Caki2 (cell line): ENCODE results near the gene SYNJ2. TPM values are rescaled to one million over a fixed set of nuclear protein-coding genes. Genes with fewer than 3 reads are reported as not detected.

Experiments used
- DNase-seq: peaks from one replicate; pipeline ENCODE4 v3.0.0-alpha.2; 2015; ENCODE audit warnings: low read depth
- in situ Hi-C: cut with HindIII; loops from 2 replicates; pipeline ENCODE4 v1.10.0; 2016; ENCODE audit warnings: low sequenced_read_pairs, low pct_unique_long_range_greater_than_20kb, mixed read lengths
- total RNA-seq: library from RNA; depleted of rRNA; stranded (reverse); fragments of >200 nt; shearing (Covaris generic); gene quantifications from 2 replicates; pipeline ENCODE4 v1.2.3, GENCODE V29; 2014; ENCODE audit warnings: low replicate concordance

Gene SYNJ2
- total RNA-seq, 1 experiment from 2014 or later: 21.3 TPM

GRCh38 chr6:157990321-157991066 lies 8.8 kb downstream of the SYNJ2 start:
- DNase-seq: no peak
- in situ Hi-C loops: no loop called here

- in situ Hi-C loops: no loop called here
- DNase-seq: no peak
Measured at GRCh38 chr6:157991067-157991432, 9.4 kb downstream of the SYNJ2 start.

GRCh38 chr6:157993076-157993475 lies 11.4 kb downstream of the SYNJ2 start:
- in situ Hi-C loops: no loop called here
- no peak for DNase-seq

DNA sequence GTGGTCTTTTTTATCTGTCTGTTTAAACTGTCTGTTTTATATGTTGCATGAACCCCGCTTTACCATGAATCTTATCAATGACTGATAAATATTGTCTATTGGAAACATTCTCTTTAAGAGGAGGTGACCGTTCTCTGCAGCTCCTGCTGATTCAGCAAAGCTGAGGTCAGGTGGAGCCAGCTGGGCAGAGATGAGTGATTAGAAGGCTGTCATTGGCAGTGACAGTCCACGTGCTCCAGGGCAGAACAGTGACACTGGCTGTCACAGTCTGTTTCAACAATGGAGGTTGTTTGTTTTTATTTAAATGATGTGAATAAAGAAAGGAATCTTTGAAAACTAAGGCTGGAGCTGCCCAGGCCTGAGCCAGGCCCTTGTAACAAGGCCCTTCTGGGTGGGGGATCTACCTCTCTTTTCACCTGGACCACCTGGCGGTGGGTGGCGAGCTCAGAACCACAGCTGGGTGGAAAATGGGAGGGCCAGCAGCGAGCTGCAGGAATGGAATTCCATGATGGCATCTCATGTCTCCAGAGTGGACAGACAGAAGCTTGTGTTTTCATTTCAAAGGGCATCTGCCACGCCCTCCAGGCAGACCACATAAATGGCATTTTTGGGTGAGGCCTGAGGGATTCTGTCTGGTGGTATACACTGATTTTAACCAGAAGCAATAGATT lies 12.6 kb downstream of the SYNJ2 start:
- DNase-seq: no peak
- in situ Hi-C loops: no loop called here

DNA sequence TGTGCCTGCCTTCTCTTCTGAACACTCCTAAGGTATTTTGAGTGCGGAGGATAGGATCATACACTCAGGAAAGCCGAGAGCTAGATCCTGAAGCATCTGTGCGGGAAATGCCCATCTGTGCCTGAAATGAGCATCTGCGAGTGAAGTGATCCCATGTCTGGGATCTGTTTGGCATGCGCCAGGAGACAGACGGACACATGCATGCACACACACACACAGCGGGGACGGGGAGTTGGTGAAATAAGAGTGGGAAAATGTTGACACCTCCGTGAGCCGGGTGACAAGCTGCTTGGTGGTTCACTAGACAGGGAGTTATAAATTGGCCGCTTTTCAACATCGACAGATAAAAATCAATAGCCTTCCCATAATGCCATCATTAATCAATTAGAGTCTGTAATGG lies 13.8 kb downstream of the SYNJ2 start:
- in situ Hi-C loops: no loop called here
- no peak for DNase-seq

- DNase-seq: no peak
- in situ Hi-C loops: no loop called here
Measured at GRCh38 chr6:157996201-157996712, 14.6 kb downstream of the SYNJ2 start.

DNA sequence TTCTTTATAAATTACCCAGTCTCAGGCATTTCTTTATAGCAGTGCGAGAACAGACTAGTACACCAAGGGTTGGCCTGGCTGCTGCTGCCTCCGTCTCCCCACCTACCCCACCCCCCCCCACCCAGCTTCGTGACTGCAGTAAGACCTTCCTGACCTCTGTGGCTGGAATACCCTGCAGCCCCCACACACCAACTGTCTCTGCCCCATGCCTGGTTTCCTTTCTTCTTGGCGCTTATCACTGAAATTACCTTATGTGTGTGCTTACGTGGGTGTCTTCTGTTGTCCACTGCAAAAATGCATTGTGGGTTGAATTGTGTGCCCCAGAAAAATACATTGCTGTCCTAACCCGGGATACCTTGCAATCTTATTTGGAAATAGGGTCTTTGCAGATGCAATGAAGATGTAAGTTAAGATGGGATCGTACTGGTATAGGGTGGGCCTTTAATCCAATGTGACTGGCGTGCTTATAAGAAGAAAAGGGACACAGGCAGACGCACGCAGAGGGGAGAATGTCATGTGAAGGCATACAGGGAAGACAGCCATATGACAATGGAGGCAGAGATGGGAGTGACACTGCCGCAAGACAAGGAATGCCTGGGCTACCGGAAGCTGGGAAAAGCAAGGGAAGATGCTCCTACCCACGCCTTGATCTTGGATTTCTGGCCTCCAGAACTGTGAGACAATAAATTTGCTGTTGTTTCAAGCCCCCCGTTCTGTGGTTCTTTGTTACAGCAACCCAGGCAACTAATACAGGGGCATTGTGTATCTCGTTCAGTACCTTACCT lies 15.4 kb downstream of the SYNJ2 start:
- DNase-seq: no peak
- in situ Hi-C loops: no loop called here

GRCh38 chr6:157997893-157998608 lies 16.4 kb downstream of the SYNJ2 start:
- in situ Hi-C loops: no loop called here
- DNase-seq: no peak

DNA sequence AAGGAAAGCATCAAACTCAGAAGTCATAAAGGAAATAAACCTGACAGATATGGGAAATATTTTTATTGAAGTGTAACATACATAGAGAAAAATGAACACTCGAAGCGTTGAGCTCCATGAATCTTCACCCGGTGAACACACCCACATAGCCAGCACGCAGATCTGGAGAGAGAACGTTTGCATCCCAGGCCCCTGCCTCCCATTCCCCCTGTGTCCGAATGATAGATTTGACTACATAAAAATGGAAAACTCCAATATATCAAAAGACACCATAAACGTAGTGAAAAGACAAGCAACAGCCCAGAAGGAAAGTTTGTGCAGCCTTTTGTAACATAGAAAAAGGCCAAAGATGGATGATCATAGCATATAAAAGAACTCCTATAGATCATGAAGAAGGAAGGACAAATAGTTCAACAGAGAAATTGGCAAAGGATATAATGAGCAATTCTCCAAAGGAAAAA lies 17.1 kb downstream of the SYNJ2 start:
- in situ Hi-C loops: no loop called here
- DNase-seq: no peak

DNA sequence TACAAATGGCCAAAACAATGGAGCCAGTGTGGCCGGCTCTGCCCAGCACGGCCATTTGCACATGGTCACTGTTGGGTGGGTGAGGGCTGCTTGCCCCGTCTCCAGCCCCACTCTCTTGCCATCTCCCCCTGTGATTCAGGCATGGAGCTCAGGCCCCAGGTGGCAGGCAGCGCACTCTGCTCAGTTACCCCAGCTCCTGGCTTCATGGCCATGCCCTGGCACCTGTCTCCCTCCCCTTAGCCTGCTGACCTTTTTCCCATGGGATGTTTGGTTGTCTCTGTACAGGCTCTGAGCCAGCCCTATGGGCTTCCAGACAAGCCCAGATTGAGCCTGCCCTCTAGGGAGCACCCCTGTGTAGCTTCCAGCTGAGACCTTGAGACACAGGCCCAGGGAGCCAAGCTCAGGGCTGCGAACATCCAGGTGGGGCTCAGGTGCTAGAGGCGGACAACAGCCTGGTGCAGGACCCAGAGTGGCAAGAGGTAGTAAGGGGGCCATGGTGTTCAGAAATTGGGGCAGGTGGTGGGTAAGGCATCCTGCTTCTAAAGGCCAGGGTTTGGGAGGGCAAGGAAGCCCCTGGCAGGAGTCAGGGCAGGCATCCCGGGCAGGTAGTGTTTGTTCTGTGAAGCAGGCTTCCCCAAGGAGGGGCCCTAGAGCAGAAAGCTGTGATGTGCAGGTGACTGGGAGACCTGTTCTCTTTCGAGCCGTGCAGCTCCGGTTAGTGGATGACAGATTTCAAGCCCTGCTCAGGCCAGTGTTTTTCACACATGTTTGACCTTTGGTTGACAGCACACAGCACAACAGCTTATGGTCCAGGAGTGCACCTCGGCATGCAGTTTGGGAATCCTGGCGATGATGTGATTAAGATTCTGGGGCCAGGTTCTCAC lies 17.7 kb downstream of the SYNJ2 start:
- in situ Hi-C loops: no loop called here
- DNase-seq: no peak

DNA sequence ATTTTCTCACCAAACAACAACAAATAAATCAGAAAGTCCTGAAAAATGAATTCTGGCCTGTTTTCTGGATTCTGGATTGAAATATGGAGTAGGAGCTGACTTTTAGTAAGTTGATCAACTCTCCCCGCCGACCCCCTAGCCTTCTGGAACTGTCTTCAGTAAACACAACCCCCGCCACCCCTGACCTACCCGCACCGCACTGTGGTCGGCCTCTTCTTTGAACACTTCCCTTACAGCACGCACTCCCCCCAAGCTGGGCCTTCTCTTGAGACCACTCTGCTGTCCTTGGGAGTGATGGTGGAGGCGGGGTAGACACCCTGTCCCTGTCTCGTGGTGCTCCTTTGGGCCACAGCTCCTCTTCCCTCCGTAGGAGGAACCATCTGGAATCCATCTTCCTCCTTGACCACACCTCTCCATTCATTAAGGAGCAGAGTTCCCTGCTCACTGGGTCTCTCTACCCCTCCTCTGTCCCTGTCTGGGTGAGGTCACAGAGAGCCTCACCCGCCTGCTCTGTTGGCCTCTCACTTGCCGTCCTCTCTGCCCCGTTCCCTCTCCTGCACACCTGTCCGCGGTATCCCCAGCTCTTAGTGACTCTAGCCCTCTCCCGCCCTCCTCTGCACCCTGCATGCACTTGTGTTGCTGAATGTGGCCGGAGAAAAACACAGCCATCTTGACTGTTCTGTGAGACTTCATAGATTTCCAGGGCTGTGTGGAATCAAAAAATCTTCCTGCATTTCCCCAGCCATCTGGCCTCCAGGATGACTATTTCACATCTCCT lies 19.1 kb downstream of the SYNJ2 start:
- in situ Hi-C loops: no loop called here
- no peak for DNase-seq

DNA sequence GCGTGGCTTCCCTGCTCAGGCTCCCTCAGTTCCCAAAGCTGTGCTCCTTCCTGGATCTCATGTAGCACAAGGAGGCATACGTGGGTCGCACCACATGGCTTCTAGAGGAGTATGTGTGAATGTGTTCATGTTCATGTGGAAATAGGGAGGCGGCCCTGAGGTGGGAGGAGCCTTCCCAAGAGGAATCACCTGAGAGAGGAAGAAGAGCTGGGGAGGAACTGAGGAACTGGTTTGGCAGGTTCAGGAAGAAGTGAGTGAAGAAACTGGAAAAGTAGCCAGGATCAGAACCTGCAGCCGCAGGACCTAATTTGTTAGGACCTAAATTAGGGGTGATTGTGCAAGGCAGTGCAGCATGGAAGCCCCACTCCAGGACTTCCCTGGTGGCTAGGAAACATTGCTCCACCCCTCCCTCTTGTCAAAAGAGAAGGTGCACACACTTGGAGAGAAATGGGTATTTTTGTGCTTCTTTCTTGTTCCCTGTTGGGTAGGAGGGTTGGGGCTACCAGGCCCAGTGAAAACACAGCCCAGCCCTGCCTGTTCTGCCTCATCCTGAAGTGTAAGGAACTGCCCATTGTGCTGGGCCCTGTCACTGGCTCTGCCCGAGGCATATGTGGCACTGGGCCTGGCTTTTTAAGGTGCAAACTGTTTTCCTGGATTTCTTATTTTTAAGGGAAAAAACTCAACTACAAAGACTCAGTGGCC lies 20.7 kb downstream of the SYNJ2 start:
- in situ Hi-C loops: no loop called here
- DNase-seq: no peak

GRCh38 chr6:158002951-158003853 lies 21.5 kb downstream of the SYNJ2 start:
- in situ Hi-C loops: no loop called here
- DNase-seq: peak; percentile 83

GRCh38 chr6:158003910-158004700 lies 22.4 kb downstream of the SYNJ2 start:
- in situ Hi-C loops: no loop called here

GRCh38 chr6:158004701-158005095 lies 23.0 kb downstream of the SYNJ2 start:
- DNase-seq: no peak
- in situ Hi-C loops: no loop called here

More at GRCh38 chr6:158003910-158004700, 22.4 kb downstream of the SYNJ2 start:
- no peak for DNase-seq
